ENCODE measurements around the gene IGHMBP2. TPM values are rescaled to one million over a fixed set of nuclear protein-coding genes. Genes with fewer than 3 reads are reported as not detected.

The IGHMBP2 gene
- total RNA-seq, 1 experiment from 2014 or later: 24.0 TPM

DNA sequence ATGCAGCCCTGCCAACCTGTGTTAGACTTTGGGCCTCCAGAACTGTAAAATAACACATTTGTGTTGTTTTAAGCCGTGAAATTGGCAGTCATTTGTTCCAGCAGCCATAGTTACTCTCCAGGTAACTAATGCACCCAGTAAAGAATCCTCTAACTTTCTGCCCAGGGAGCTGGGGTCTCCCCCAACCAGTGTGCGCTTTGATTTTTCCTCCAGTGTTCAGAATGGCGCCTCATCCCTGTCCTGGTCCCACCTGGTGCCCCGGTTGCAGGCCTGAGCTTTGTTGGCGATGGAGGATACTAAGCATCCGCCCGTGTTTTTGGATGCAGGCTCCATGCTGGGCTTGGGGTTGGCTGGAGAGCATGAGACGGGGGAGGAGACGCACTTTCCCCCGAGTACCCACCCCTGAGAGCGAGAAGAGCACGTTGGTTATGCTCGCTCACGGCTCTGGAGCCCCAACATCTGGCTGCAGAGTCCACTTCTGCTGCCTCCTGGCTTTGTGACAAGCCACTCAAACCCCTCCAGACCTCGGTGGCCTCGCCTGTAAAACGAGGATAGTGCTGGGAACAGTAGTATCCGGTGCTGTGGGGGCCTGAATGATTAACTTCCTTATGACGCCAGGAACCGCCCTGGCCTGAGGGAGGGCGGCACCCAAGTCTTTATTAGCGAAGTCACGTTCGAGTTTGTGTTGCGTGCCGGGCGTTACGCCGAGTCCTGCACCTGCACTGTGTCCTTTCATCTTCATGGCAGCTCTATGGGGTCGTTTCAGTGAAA lies 51.3 kb downstream of the IGHMBP2 start:
- no CpG with 5 or more reads among the region's 30 CpGs for WGBS (ENCODE audit: extremely low coverage, insufficient read length, low lambda C conversion rate)
- no peak overlapping the region for H3K4me2 ChIP-seq (ENCODE audit: insufficient read depth, insufficient read length, low read length)

More for the DNA sequence above, 51.3 kb downstream of the IGHMBP2 start:
- H3K14ac ChIP-seq (ENCODE audit: insufficient read depth, low read length): no peak overlapping the region
- Mint-ChIP-seq H3K27me3 (ENCODE audit: low read depth) (no peaks in the 10 kb centered on the region; the same call in 1 of the 2 replicates), H3K9me3 (no peaks in the 10 kb centered on the region; a peak in 1 of 5 replicates), H3K4me1 (peaks cover 15 to 27% of the 10 kb centered on the region in 2 experiments), H3K36me3 (ENCODE audit: insufficient read depth in 1 of 3, low read depth in 3 of 3) (no peaks in the 10 kb centered on the region), H3K27ac (peak overlapping the region; percentile 37 to 72 (median 39); a peak in 3 of 7 replicates), H3K4me3 (peak overlapping the region in 1 of 2 experiments; percentile 46; a peak in 3 of 5 replicates)
- H3K23ac ChIP-seq (ENCODE audit: insufficient read length, low read depth, low read length): no peak overlapping the region
- H4K5ac ChIP-seq (ENCODE audit: insufficient read length, low read depth, low read length): no peak overlapping the region
- no peak overlapping the region for H2BK120ac ChIP-seq (ENCODE audit: low read depth, low read length, poor library complexity, severe bottlenecking)
- no peak overlapping the region for H2AK5ac ChIP-seq (ENCODE audit: insufficient read length, low read length)
- no peak overlapping the region for H2BK5ac ChIP-seq (ENCODE audit: insufficient read length, low read length)
- H3K27ac ChIP-seq (ENCODE audit: insufficient read length, low read depth, low read length): no peak overlapping the region
- H2BK20ac ChIP-seq (ENCODE audit: low read depth, low read length, poor library complexity, severe bottlenecking): no peak overlapping the region
- H3K4me1 ChIP-seq (ENCODE audit: insufficient read depth, low read length): no peaks in the 10 kb centered on the region; the same call in 1 of the 2 replicates
- H3K9ac ChIP-seq (ENCODE audit: extremely low read depth, insufficient read length, low read length): no peak overlapping the region
- H4K91ac ChIP-seq (ENCODE audit: insufficient read length, low read depth, low read length): no peak overlapping the region
- no peak overlapping the region for H3T11ph ChIP-seq (ENCODE audit: low read length)
- no peaks in the 10 kb centered on the region for H3K79me2 ChIP-seq (ENCODE audit: insufficient read depth, low read length)
- H3K4ac ChIP-seq (ENCODE audit: low read depth, low read length): no peak overlapping the region
- no peak overlapping the region for H3K56ac ChIP-seq (ENCODE audit: insufficient read length, low read depth, low read length)
- peak; percentile 44 for DNase-seq
- no peak overlapping the region for H2BK12ac ChIP-seq (ENCODE audit: insufficient read length, low read depth, low read length)
- no peak overlapping the region for H2AFZ ChIP-seq (ENCODE audit: low read length)
- no peaks in the 10 kb centered on the region for H3K27me3 ChIP-seq (ENCODE audit: insufficient read depth, low read length)
- H3K18ac ChIP-seq (ENCODE audit: insufficient read length, low read depth, low read length): no peak overlapping the region
- no peaks in the 10 kb centered on the region for H3K79me1 ChIP-seq (ENCODE audit: insufficient read depth, low read depth, low read length, poor library complexity, severe bottlenecking)
- TF ChIP-seq, protein P1, sequence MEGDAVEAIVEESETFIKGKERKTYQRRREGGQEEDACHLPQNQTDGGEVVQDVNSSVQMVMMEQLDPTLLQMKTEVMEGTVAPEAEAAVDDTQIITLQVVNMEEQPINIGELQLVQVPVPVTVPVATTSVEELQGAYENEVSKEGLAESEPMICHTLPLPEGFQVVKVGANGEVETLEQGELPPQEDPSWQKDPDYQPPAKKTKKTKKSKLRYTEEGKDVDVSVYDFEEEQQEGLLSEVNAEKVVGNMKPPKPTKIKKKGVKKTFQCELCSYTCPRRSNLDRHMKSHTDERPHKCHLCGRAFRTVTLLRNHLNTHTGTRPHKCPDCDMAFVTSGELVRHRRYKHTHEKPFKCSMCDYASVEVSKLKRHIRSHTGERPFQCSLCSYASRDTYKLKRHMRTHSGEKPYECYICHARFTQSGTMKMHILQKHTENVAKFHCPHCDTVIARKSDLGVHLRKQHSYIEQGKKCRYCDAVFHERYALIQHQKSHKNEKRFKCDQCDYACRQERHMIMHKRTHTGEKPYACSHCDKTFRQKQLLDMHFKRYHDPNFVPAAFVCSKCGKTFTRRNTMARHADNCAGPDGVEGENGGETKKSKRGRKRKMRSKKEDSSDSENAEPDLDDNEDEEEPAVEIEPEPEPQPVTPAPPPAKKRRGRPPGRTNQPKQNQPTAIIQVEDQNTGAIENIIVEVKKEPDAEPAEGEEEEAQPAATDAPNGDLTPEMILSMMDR (conservative IDR thresholded peaks at IDR 0.05): no peak
- no peaks in the 10 kb centered on the region for H4K20me1 ChIP-seq (ENCODE audit: control insufficient read depth, insufficient read depth, insufficient read length)
- H4K8ac ChIP-seq (replicated peaks; ENCODE audit: insufficient read length, low read depth, low read length): no peak overlapping the region
- no peaks in the 10 kb centered on the region for H3K23me2 ChIP-seq (ENCODE audit: insufficient read length, low read depth, low read length, poor library complexity, severe bottlenecking)
- no peak overlapping the region for H2BK15ac ChIP-seq (ENCODE audit: low read depth, low read length)
- H3K9me3 ChIP-seq (ENCODE audit: control insufficient read depth, low read depth, low read length): no peaks in the 10 kb centered on the region
